Measurements from ENCODE around the gene PIM1. TPM values are rescaled to one million over a fixed set of nuclear protein-coding genes. Genes with fewer than 3 reads are reported as not detected.
"Not testable (repeated sequence)": the region's sequence is repeated elsewhere in the genome, so short reads cannot be mapped to it uniquely, and the experiment has no call there.

The PIM1 gene
- total RNA-seq, 1 donor: 8.7 TPM

- H3K4me3 ChIP-seq (ENCODE audit: low read depth, low read length): no peak overlapping the region
- no peak for DNase-seq (ENCODE audit: low read depth)
- TF ChIP-seq, protein P1, sequence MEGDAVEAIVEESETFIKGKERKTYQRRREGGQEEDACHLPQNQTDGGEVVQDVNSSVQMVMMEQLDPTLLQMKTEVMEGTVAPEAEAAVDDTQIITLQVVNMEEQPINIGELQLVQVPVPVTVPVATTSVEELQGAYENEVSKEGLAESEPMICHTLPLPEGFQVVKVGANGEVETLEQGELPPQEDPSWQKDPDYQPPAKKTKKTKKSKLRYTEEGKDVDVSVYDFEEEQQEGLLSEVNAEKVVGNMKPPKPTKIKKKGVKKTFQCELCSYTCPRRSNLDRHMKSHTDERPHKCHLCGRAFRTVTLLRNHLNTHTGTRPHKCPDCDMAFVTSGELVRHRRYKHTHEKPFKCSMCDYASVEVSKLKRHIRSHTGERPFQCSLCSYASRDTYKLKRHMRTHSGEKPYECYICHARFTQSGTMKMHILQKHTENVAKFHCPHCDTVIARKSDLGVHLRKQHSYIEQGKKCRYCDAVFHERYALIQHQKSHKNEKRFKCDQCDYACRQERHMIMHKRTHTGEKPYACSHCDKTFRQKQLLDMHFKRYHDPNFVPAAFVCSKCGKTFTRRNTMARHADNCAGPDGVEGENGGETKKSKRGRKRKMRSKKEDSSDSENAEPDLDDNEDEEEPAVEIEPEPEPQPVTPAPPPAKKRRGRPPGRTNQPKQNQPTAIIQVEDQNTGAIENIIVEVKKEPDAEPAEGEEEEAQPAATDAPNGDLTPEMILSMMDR (IDR thresholded peaks at IDR 0.05; ENCODE audit: insufficient read depth, low read length): no peak
Measured at GRCh38 chr6:37175332-37176267, 5.6 kb downstream of the PIM1 start.

GRCh38 chr6:37176268-37177076 is 6.5 kb downstream of the PIM1 start:
- DNase-seq (ENCODE audit: low read depth): no peak
- TF ChIP-seq, protein P1 (IDR thresholded peaks at IDR 0.05; ENCODE audit: insufficient read depth, low read length): no peak
- H3K4me3 ChIP-seq (ENCODE audit: low read depth, low read length): no peak overlapping the region

- no peak overlapping the region for H3K4me3 ChIP-seq (ENCODE audit: low read depth, low read length)
- DNase-seq (ENCODE audit: low read depth): no peak
- TF ChIP-seq, protein P1 (IDR thresholded peaks at IDR 0.05; ENCODE audit: insufficient read depth, low read length): no peak
Measured at GRCh38 chr6:37177077-37177934, 7.4 kb downstream of the PIM1 start.

DNA sequence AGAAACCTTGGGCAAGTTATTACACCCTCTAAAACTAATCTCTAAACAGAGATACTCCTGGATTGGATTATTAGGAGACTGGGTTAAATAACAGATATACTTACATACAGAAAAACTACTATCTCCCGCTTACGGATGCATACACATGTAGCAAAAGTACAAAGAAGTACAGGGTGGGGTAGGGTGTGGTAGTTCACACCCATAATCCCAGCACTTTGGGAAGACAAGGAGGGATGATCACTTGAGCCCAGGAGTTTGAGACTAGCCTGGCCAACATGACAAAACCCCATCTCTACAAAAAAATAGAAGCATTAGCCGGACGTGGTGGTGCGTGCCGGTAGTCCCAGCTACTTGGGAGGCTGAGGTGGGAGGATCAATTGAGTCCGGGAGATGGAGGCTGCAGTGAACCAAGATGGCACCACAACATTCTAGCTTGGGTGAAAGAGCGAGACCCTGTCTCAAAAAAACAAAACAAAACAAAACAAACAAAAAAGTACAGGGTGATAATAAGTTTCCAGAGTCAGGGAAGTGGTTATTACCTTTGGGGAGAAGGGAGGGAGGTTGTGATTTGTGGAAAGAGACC is 8.1 kb downstream of the PIM1 start:
- TF ChIP-seq, protein P1 (IDR thresholded peaks at IDR 0.05; ENCODE audit: insufficient read depth, low read length): no peak
- H3K4me3 ChIP-seq (ENCODE audit: low read depth, low read length): no peak overlapping the region
- DNase-seq (ENCODE audit: low read depth): no peak

DNA sequence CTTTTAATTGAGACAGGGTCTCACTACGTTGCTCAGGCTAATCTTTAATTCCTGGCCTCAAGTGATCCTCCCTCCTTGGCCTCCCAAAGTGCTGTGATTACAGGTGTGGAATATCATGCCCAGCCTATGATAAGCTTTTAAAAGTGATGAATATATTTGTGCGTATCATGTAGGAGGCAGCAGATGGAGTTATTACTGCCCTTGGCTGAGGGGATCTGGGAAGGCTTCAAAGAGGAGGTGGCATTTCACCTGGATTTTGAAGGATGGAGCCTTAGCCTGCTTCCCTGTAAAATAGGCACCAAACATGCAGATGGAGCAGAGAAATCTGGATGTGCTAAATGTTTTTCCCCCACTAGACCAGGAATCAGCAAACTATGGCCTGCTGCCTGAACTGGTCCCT is 10.1 kb downstream of the PIM1 start:
- DNase-seq (ENCODE audit: low read depth): no peak
- H3K4me3 ChIP-seq (ENCODE audit: low read depth, low read length): no peak overlapping the region
- TF ChIP-seq, protein P1 (IDR thresholded peaks at IDR 0.05; ENCODE audit: insufficient read depth, low read length): no peak

- H3K4me3 ChIP-seq (ENCODE audit: low read depth, low read length); DNase-seq (ENCODE audit: low read depth): not testable (repeated sequence)
Measured at GRCh38 chr6:37180610-37181009, 10.7 kb downstream of the PIM1 start.

Data from fibroblast of the aortic adventitia (primary cell).